Measurements from ENCODE around the gene NTM.

DNA sequence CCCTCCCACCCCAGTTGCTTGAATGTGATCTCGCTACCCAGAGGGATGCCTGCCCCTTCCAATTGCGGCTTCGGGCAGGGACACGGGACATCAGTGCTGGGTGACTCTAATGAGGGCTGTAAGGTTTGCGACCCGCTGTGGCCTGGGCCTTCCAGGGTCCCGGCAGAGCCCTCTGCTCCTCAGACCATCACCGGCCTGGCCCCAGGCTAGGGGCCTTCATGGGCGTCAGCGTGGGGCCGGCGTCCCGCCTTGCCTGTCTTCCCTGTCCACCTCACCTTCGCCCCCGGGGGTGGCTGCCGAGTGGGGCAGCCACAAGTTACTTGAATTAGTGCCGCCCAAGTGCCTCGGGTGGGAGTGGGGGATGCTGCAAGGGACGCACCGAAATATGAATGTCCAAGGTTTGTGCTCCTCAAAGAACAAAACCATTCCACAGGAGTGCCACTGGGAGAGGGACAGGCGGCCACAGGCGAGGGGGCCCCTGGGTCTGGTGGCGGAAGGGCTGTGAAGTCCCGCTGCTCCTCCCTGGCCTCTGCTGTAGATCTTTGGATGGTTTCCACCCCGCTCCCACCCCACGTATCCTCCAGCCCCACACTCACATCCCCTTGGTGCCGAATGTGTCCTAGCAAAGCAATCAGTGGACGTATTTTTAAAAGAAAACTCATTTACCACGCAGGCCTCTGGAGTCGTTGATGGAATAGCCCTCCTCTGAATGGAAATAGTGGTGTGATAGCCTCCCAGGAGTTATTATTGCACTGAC lies 317.1 kb downstream of the NTM start:
- TF ChIP-seq, protein P1, sequence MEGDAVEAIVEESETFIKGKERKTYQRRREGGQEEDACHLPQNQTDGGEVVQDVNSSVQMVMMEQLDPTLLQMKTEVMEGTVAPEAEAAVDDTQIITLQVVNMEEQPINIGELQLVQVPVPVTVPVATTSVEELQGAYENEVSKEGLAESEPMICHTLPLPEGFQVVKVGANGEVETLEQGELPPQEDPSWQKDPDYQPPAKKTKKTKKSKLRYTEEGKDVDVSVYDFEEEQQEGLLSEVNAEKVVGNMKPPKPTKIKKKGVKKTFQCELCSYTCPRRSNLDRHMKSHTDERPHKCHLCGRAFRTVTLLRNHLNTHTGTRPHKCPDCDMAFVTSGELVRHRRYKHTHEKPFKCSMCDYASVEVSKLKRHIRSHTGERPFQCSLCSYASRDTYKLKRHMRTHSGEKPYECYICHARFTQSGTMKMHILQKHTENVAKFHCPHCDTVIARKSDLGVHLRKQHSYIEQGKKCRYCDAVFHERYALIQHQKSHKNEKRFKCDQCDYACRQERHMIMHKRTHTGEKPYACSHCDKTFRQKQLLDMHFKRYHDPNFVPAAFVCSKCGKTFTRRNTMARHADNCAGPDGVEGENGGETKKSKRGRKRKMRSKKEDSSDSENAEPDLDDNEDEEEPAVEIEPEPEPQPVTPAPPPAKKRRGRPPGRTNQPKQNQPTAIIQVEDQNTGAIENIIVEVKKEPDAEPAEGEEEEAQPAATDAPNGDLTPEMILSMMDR (IDR thresholded peaks at IDR 0.05; ENCODE audit: poor library complexity, severe bottlenecking), result no peak
- TF ChIP-seq TAF1 (IDR thresholded peaks at IDR 0.05; ENCODE audit: low read depth), result no peak
- TF ChIP-seq, protein P2, sequence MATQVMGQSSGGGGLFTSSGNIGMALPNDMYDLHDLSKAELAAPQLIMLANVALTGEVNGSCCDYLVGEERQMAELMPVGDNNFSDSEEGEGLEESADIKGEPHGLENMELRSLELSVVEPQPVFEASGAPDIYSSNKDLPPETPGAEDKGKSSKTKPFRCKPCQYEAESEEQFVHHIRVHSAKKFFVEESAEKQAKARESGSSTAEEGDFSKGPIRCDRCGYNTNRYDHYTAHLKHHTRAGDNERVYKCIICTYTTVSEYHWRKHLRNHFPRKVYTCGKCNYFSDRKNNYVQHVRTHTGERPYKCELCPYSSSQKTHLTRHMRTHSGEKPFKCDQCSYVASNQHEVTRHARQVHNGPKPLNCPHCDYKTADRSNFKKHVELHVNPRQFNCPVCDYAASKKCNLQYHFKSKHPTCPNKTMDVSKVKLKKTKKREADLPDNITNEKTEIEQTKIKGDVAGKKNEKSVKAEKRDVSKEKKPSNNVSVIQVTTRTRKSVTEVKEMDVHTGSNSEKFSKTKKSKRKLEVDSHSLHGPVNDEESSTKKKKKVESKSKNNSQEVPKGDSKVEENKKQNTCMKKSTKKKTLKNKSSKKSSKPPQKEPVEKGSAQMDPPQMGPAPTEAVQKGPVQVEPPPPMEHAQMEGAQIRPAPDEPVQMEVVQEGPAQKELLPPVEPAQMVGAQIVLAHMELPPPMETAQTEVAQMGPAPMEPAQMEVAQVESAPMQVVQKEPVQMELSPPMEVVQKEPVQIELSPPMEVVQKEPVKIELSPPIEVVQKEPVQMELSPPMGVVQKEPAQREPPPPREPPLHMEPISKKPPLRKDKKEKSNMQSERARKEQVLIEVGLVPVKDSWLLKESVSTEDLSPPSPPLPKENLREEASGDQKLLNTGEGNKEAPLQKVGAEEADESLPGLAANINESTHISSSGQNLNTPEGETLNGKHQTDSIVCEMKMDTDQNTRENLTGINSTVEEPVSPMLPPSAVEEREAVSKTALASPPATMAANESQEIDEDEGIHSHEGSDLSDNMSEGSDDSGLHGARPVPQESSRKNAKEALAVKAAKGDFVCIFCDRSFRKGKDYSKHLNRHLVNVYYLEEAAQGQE (IDR thresholded peaks at IDR 0.05; ENCODE audit: borderline replicate concordance), result no peak

All from neural cell (in vitro differentiated cells).